Measurements from ENCODE around the gene SYT3. TPM values are rescaled to one million over a fixed set of nuclear protein-coding genes. Genes with fewer than 3 reads are reported as not detected.
"Not testable (repeated sequence)": the region's sequence is repeated elsewhere in the genome, so short reads cannot be mapped to it uniquely, and the experiment has no call there.

Gene SYT3
- total RNA-seq, 1 experiment from 2014 or later: 0.13 TPM

GRCh38 chr19:50604264-50605073, 35.2 kb downstream of the SYT3 start:
- DNase-seq (ENCODE audit: low read depth): not testable (repeated sequence)

DNA sequence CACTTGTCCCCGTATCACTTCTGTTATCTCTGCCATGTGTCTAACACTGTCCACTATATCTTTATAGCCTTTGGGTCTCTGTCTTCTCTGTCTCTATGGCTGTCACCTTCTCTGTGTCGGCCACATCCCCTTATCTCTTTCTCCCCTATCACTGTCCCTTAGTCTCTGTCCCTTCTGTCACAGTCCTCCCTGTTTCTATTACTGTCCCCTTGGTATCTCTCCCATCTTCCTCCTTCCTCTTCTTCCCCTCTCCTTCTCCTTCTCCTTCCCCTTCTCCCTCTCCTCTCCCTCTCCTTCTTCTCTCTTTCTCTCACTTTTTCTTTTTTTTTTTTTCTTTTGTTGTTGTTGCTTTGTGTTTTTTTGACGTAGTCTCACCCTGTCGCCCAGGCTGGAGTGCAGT, 36.7 kb downstream of the SYT3 start:
- no peak for DNase-seq (ENCODE audit: low read depth)

GRCh38 chr19:50602496-50602895, 37.2 kb downstream of the SYT3 start:
- no peak for DNase-seq (ENCODE audit: low read depth)

DNA sequence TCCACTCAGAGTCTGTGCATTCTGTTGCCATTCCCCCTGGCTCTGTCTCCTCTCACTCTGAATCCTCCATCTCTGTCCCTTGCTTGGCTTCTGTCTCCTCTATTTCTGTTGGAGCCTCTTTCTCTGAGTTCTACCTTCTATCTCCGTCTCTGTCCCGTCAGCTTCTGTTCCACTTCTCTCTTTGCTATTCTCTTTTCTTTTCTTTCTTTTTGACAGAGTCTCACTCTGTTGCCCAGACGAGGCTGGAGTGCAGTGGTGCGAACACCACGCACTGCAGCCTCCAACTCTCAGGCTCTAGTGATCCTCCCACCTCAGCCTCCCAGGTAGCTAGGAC, 37.6 kb downstream of the SYT3 start:
- no peak for DNase-seq (ENCODE audit: low read depth)

DNA sequence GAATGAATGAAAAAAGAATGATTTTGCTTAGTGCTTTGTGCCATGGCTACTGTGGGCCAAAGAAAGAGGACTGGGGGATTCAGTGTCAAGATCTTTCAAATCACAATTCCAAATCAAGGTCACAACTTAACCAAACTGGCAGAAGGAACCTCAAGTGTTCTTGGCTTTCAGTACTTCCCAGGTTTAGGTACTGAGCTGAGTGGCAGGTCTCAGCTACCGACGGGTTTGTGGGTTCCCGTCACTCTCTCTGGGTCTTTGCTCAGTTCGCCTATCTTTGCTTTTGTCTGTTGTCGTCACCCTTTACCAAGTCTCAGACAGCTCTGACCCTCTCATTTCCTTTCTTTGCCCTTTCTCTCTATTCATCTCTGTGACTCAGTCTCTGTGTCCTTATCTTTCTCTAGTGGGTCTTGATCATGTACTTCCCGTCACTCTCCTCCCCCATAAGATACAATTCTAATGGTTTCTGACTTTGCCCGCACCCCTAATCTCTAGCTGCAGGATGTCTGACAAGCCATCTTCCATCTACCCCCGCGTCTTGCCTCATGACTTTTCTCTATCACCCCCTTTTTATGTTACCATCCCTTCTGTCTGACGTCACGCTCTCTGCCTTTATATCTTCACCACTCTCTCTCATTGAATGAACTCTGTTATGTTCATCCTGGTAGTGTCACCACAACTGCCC, 38.1 kb downstream of the SYT3 start:
- DNase-seq (ENCODE audit: low read depth): no peak

GRCh38 chr19:50599427-50599826, 40.3 kb downstream of the SYT3 start:
- no peak for DNase-seq (ENCODE audit: low read depth)

- no peak for DNase-seq (ENCODE audit: low read depth)
Measured at GRCh38 chr19:50590191-50590590, 49.5 kb downstream of the SYT3 start.

- DNase-seq (ENCODE audit: low read depth): not testable (repeated sequence)
Measured at GRCh38 chr19:50581795-50582660, 57.7 kb downstream of the SYT3 start.

DNA sequence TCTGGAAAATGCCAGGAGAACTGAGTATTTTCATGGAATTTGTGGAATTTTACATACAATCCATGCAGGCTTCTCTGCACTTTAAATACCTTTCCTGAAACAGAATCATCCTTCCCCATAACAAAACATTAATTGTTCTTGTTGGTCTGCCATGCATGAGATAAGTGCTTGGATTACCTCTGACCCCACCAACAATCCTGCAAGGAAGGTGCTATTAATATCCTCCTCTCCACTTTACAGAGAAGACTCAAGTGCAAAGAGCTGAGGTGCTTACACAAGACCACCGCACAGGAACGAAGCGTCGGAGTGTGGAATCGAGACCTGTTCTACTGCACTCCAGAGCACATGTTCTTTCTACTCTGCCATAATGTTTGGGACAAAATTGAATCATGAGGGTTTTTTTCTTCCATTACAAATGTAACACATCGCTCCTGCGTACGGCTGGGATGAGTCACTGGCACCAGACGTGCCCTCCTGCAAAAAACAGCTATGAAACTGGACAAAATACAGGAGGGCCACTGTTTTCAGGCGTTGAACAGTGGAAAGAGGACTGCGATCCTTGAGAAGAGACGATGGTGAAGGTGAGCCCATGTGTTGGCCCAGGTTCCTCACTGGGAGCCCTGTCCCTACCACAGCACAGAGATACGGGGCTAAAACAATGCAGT, 58.6 kb downstream of the SYT3 start:
- DNase-seq (ENCODE audit: low read depth): peak; percentile 27

- DNase-seq (ENCODE audit: low read depth): no peak
Measured at GRCh38 chr19:50580240-50580639, 59.4 kb downstream of the SYT3 start.

- DNase-seq (ENCODE audit: low read depth): not testable (repeated sequence)
Measured at GRCh38 chr19:50576769-50577168, 62.9 kb downstream of the SYT3 start.

DNA sequence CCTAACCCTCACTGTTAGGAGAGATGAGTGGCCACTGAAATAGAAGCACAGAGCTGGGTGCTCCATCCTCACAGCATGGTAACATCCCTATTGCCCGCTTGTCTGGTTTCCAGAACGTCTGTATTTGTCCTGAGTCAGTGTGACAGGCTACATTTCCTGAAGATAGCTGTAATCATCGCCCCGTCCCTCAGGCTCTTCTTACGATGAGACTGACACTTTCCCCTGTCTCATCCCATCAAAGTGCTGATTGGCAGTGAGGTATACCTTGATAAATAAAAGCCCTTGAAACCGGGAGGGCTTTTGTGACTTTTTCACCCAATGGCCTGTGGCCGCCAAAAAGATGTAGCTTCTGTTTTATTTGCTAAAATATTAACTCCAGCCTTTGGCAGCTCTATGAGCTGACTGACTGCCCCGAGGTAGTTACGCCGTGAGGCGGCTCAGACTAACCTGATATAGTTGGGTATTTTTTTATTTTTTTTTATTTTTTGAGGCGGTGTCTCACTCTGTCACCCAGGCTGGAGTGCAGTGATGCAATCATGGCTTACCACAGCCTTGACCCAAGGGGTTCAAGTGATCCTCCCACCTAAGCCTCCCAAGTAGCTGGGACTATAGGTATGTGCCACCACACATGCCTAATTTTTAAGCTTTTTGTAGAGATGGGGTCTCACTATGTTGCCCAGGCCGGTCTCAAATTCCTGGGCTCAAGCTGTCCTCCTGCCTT, 65.8 kb downstream of the SYT3 start:
- no peak for DNase-seq (ENCODE audit: low read depth)

Other genes starting within 250 kb of the SYT3 start
- 0.43 TPM in 1 of 2 replicates, not detected in the other for gene SPIB, start 220.9 kb downstream of the SYT3 start, total RNA-seq (2014; rRNA removed; shearing (Covaris generic))
- 0.07 TPM in 1 of 2 replicates, not detected in the other for gene MYBPC2, start 207.0 kb downstream of the SYT3 start, total RNA-seq (2014; rRNA removed; shearing (Covaris generic))
- gene EMC10, start 163.4 kb downstream of the SYT3 start, total RNA-seq (2014; rRNA removed; shearing (Covaris generic)): 101 and 102 TPM in 2 replicates
- 0.17 and 0.37 TPM in 2 replicates for gene GARIN5A, start 163.0 kb downstream of the SYT3 start, total RNA-seq (2014; rRNA removed; shearing (Covaris generic))
- 41.2 and 47.4 TPM in 2 replicates for gene JOSD2, start 128.7 kb downstream of the SYT3 start, total RNA-seq (2014; rRNA removed; shearing (Covaris generic))
- 0.31 TPM in 1 of 2 replicates, not detected in the other for gene ASPDH, start 126.0 kb downstream of the SYT3 start, total RNA-seq (2014; rRNA removed; shearing (Covaris generic))
- 0.03 and 0.08 TPM in 2 replicates for gene LRRC4B, start 71.4 kb downstream of the SYT3 start, total RNA-seq (2014; rRNA removed; shearing (Covaris generic))
- gene C19orf81, start 9.6 kb upstream of the SYT3 start, total RNA-seq (2014; rRNA removed; shearing (Covaris generic)): 1.1 and 3.2 TPM in 2 replicates
- 9.3 and 10.5 TPM in 2 replicates for gene SHANK1, start 79.9 kb upstream of the SYT3 start, total RNA-seq (2014; rRNA removed; shearing (Covaris generic))
- 163 and 168 TPM in 2 replicates for gene CLEC11A, start 83.5 kb upstream of the SYT3 start, total RNA-seq (2014; rRNA removed; shearing (Covaris generic))
- not detected in 2 replicates for gene GPR32, start 130.6 kb upstream of the SYT3 start, total RNA-seq (2014; rRNA removed; shearing (Covaris generic))
- not detected in 2 replicates for gene ACP4, start 150.5 kb upstream of the SYT3 start, total RNA-seq (2014; rRNA removed; shearing (Covaris generic))
- gene KLK1, start 183.9 kb upstream of the SYT3 start, total RNA-seq (2014; rRNA removed; shearing (Covaris generic)): not detected in 2 replicates
- not detected in 2 replicates for gene KLK15, start 193.7 kb upstream of the SYT3 start, total RNA-seq (2014; rRNA removed; shearing (Covaris generic))
- gene KLK3, start 215.0 kb upstream of the SYT3 start, total RNA-seq (2014; rRNA removed; shearing (Covaris generic)): not detected in 2 replicates
- gene KLK2, start 233.6 kb upstream of the SYT3 start, total RNA-seq (2014; rRNA removed; shearing (Covaris generic)): not detected in 2 replicates